HL-60 (cell line): ENCODE measurements around the gene LRRIQ1.

Source experiments
- DNase-seq, 2 experiments: peaks; one replicate each; pipeline ENCODE4 v3.0.0-alpha.2; 2010 to 2020; ENCODE audit warnings: low read depth in 1 of 2, low spot score in 1 of 2
- H3K27ac ChIP-seq: fragments of 250-450 bp; sonication (Bioruptor Pico); replicated peaks from 2 replicates; pipeline ENCODE4 v1.5.1; 2020; ENCODE audit warnings: mild to moderate bottlenecking, moderate library complexity
- H3K27me3 ChIP-seq: fragments of 250-450 bp; sonication (Bioruptor Pico); 2 replicates; pipeline ENCODE4 v1.5.1; 2021; ENCODE audit warnings: mild to moderate bottlenecking, moderate library complexity; ENCODE audit not compliant: insufficient read depth, poor library complexity, severe bottlenecking
- H3K4me3 ChIP-seq: replicated peaks from 2 replicates; pipeline ENCODE4 v1.5.1; 2011; ENCODE audit warnings: mild to moderate bottlenecking, control low read depth, low read length; ENCODE audit not compliant: insufficient read depth
- GABPA ChIP-seq: IDR thresholded peaks from 2 replicates; pipeline ENCODE4 v1.6.1; 2012; ENCODE audit warnings: low read depth
- POLR2AphosphoS5 ChIP-seq: IDR thresholded peaks from 2 replicates; pipeline ENCODE4 v1.6.1; 2012; ENCODE audit warnings: low read depth
- REST ChIP-seq: IDR thresholded peaks from 2 replicates; pipeline ENCODE4 v1.6.1; 2012; ENCODE audit warnings: low read depth; ENCODE audit not compliant: insufficient replicate concordance
- SPI1 ChIP-seq: IDR thresholded peaks from 2 replicates; pipeline ENCODE4 v1.6.1; 2012; ENCODE audit warnings: low read depth, mild to moderate bottlenecking, borderline replicate concordance
- TF ChIP-seq, protein P1 (sequence below): IDR thresholded peaks from one replicate; pipeline ENCODE4 v1.5.1; 2011; ENCODE audit warnings: low read length, control low read depth, inconsistent platforms; ENCODE audit not compliant: insufficient read depth

LRRIQ1 gene

DNA sequence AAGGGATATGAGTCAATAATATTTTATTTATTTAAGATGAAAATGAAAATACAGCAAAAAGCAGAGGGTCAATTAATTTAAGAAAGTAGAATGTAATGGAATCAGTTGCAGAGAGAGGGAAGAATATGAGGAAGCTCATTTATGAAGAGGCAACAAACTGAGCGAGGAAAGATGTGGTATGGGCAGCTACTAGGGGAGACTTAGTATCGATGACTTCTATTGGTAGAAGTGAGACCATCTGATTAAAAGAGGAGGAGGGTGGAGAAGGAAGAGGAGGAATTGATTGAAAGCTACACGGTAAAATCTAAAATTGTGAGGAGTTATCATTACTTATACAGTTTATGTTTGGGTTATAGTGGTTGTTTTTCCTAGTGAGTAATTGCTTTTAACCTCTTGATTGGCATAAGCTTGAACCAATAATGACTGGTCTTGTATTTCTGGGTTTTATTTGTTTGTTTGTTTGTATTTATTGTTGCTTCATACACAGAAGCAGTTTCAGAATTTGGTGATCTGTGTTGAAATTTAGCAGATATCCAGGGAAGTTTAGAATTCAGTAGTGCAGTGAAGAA, 121.0 kb downstream of the LRRIQ1 start:
- TF ChIP-seq POLR2AphosphoS5 (no peak), GABPA (no peak)
- TF ChIP-seq, protein P1, sequence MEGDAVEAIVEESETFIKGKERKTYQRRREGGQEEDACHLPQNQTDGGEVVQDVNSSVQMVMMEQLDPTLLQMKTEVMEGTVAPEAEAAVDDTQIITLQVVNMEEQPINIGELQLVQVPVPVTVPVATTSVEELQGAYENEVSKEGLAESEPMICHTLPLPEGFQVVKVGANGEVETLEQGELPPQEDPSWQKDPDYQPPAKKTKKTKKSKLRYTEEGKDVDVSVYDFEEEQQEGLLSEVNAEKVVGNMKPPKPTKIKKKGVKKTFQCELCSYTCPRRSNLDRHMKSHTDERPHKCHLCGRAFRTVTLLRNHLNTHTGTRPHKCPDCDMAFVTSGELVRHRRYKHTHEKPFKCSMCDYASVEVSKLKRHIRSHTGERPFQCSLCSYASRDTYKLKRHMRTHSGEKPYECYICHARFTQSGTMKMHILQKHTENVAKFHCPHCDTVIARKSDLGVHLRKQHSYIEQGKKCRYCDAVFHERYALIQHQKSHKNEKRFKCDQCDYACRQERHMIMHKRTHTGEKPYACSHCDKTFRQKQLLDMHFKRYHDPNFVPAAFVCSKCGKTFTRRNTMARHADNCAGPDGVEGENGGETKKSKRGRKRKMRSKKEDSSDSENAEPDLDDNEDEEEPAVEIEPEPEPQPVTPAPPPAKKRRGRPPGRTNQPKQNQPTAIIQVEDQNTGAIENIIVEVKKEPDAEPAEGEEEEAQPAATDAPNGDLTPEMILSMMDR = no peak
- Histone ChIP-seq H3K27ac (no peak overlapping the region), H3K27me3 (no peaks in the 10 kb centered on the region), H3K4me3 (no peak overlapping the region)
- DNase-seq = no peak

DNA sequence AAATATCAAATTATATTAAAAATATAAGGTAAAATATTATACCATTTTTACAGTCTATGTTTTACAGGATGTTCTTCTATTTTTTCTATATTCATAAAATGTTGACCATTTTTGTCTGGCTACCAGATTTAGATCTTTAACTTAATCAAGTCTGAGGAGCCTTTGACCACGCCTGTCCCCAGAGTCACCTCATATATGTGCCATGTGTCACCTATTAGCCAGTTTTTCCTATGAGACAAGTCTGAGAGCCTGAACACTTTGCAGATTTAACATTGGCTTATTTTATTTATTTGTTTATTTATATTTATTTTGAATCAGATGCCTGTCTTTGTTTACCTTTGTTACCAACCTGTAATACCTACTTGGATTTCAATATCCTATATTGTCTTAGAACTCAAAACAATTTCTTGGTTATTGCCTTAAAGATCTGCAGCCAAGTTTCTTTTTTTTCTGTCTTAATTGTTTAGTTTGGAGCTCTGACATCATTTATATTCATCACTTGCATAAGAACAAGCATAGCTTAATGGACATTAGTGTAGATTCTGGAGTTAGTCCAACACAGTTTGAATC, 127.7 kb downstream of the LRRIQ1 start:
- H3K4me3 ChIP-seq = no peak overlapping the region
- H3K27ac ChIP-seq = no peak overlapping the region
- DNase-seq = no peak
- no peaks in the 10 kb centered on the region for H3K27me3 ChIP-seq
- TF ChIP-seq GABPA (no peak), REST (no peak), POLR2AphosphoS5 (no peak), SPI1 (no peak)
- TF ChIP-seq, protein P1 = no peak

GRCh38 chr12:85179680-85180270, 143.6 kb downstream of the LRRIQ1 start:
- Histone ChIP-seq H3K4me3 (no peak overlapping the region), H3K27ac (no peak overlapping the region), H3K27me3 (no peaks in the 10 kb centered on the region)
- no peak for DNase-seq
- TF ChIP-seq SPI1 = no peak
- TF ChIP-seq REST = no peak
- TF ChIP-seq, protein P1 = no peak
- no peak for TF ChIP-seq GABPA
- no peak for TF ChIP-seq POLR2AphosphoS5

GRCh38 chr12:85182699-85183098, 146.5 kb downstream of the LRRIQ1 start:
- DNase-seq = no peak
- TF ChIP-seq, protein P1 = no peak
- TF ChIP-seq GABPA = no peak
- TF ChIP-seq POLR2AphosphoS5 = no peak
- TF ChIP-seq SPI1 = no peak
- TF ChIP-seq REST = no peak

More at GRCh38 chr12:85182699-85183098, 146.5 kb downstream of the LRRIQ1 start:
- Histone ChIP-seq H3K4me3 (no peak overlapping the region), H3K27me3 (no peaks in the 10 kb centered on the region), H3K27ac (no peak overlapping the region)
